ELR (cell line): ENCODE results near the gene CDH22.

Experiments
- DNase-seq: peaks from one replicate; pipeline ENCODE4 v3.0.0-alpha.2; 2015; ENCODE audit warnings: low read depth

The CDH22 gene

DNA sequence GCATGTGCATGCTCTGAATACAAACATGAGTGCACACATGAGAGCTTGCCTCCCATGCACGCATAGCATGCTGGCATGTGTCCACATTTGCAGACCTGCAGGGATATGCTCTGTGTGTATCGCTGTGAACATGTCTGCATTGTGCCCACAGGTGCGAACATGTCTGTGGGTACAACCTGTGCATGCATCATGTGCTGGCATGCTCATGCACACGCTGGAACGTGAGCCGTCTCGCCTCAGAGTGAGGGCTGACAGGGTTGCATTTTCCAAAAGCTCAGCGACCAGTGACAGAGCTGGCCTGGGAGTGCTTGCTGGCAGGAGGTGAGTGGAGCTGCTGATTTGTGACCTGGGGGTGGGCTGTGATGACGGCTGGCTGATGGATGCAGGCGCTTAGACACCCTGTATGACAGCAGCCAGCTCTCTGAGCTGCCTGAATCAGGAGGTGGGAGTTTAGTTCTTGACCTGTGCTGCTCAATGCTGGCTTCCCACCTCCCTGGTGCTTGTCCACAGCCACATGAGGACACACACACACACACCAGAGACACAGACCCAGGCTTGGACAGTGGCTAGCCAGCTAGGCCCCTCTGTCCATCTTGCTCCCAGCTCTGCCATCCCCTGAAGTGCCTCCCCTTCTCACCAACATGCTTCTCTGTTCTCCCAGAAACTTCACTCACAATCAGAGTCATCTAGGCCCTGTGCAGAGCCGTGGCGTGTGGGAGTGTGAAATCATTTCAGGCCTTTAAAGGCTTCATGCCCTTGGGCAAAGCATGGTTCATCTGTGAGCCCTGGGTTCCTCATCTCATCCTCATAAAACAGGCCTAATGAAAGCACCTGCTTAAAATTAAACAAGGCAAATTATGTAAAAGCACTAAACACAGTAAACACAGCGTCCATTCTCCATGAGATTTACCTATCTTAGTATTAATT lies 138.8 kb downstream of the CDH22 start:
- no peak for DNase-seq

DNA sequence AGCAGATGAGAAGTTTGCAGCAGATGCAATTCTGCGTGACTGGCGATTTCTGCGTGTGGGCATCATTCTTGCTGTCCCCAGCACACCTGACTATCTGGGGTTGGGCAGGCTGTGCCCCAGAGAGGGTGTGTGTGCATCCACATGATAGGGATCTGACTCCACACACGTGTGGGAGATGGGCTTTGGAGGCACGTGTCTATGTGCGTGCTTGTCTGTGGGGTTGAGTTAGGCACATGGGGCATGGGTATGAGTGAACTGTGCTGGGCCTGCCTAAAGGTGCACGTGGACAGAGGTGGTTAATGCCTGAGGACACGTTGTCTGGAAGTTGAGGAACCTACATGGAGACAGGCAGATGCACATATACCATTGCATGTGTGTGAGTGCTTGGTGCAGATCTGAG lies 139.9 kb downstream of the CDH22 start:
- DNase-seq = no peak

DNA sequence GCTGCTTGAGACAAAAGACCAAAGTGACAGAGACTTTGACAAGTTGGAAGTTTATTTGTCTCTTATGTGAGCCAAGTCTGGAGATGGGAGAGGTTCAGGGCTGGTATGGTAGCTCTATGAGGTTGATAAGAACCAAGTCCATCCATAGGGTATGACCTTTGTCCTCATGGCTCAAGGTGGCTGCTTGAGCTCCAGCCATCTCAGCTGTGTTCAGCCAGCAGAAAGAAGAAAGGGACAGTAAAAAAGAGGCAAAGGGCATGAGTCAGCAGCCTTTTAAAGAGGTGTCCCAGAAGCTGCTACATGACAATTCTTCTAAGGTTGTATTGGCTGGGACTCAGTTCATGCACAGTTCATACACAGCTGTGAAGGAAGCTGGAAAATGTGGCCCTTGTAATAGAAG lies 141.2 kb downstream of the CDH22 start:
- DNase-seq = no peak

DNA sequence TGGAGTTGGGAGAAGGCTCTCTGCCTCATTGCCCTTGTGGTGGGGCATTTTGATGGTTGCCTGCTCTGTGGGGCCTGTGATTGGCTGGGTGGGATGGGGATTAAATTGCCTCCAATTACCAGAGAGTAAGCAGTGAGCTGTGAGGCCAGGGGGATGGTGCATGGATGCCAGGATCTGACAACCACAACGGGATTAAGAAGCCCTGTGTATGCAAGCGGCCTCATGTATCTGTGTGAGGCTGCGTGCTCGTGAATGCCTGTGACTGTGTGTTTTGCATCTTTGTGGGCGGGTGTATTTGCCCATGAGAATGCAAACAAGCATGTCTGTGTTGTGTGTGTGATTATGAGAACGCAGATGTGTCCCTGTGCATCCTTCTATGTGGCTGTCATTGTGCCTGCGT lies 144.0 kb downstream of the CDH22 start:
- no peak for DNase-seq

DNA sequence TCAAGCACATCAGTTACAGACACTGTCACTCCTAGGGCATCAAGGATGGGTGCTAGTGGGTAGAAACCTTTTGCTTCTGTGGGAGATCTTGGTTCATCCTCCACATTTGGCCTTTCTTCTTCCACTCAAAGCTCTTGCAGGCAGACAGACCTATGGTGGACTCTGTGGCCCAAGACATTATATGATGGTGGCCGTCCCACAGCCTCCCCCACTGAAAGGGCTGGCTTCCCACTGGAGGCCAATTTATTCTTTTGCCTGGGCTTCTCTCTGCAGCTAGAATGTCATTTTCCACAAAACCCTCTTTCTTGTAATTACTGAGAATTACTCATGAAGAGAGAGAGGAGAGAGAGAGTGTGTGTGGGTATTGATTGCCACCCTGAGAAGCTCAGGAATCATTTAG lies 146.4 kb downstream of the CDH22 start:
- DNase-seq = no peak

DNA sequence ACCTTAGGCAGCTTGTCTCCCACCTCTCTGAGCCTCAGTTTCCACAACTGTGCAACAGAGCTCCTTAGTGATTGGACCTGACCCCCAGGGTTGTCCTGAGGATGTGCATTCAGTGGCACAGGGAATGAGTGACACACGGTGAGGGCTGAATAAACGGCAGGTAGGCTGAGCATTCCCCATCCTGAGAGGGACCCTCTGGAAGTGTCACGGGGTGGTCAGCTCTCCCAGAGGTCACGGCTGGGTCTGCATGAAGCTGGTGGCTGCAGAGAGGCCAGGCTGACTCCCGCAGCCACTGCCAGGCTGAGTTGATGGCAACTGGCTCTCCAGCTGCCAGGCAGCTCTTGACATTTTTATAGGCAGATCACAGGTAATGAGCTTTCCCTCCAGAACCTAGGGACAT lies 147.6 kb downstream of the CDH22 start:
- no peak for DNase-seq

DNA sequence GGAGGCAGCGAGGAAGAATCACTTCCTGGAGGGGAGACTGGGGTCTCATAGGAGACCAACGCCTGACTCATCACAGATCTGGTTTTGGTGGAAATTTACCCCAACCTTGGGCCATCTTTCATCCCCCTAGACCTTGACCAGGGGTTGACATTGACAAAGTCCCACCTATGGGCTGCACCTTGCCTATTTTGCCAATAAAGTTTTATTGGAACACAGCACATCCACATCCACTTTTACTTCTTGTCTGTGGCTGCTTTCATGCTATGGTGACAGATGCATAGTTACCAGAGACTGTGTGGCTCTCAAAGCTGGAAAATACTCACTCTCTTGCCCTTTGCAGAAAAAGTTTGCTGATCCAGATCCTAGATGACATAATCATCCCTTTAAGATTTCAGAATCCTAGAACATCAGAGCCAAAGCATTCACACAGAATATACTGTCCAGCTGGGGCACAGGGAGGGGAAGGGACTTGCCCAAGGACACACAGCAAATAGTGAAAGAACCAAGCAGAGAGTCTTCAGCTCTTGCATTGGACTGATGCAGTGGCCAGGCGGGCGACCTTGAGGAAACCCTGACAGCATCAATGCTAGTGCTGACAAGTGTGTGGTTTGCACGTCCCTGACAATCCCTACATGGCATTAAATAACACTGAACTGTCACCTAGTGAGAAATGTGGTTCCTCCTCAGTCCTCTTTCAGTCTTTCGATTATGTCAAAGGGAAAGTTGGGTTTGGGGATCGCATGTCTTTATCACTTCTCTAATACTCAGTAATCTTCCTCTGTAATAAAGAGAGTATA lies 149.0 kb downstream of the CDH22 start:
- DNase-seq = no peak

DNA sequence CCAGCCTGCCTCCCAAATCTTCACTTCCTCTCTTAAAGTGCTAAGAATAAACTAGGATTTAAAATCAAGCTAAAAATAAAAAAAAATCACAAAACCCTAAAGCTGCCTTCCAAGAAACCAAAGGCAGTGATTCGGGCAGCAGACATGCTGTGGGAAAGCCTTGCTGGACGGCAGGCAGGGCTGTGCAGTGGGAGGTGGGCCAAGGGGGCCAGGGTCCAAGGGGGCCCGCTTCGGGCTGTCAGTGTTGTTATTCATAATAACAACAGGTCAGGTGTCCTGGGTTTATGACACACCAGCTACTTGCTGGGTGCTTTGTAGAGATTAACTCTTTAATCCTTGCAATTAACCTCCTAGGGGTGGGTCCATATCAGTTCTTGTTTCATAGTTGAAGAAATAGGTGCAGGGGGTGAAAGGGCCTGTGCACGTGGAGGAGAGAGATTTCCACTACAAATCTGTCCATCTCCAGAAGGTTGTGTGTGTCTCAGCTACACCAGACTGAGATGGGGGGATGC lies 149.8 kb downstream of the CDH22 start:
- DNase-seq = no peak

DNA sequence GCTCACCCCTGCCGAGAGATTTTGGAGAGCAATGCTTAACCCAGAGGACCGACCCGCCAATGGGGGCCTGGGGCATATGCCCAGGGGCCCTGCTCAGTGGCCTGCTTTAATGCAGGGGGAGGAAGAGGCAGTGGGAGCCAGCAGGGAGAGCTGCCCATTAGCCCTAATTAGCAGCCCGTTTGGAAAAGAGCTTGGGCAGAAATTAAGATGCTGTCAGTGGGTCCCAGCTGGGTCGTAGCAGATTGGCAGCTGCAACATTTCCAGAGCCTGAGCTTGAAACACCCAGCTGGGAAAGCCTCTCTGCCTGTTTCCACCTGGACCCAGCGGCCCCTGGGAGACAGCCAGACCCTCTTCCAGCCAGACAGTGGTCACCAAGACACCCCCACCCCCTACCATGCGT lies 150.7 kb downstream of the CDH22 start:
- DNase-seq = no peak

DNA sequence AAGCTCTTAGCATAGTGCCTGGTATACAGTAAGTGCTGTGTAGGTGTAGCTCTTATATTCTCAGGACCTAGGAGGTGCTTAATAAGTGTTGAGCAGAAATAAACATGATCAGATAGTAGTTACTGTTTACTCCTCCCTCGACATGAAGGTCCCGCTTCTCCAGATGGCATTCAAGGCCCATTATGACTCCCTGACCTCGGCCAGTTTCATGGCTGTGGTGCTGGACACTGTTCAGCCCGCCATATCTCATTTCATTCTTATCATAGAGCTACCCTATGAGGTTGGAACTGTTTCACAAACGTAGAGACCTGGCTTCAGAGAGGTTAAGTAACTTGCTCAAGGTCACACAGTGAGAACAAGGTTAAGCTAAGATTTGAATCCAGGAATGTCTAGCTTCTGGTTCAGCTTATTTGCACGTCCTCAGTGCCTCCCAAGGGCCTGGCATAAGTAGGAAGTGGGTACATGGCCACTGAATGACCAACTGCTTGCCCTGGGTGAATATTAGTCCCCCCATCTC lies 151.2 kb downstream of the CDH22 start:
- DNase-seq = no peak

DNA sequence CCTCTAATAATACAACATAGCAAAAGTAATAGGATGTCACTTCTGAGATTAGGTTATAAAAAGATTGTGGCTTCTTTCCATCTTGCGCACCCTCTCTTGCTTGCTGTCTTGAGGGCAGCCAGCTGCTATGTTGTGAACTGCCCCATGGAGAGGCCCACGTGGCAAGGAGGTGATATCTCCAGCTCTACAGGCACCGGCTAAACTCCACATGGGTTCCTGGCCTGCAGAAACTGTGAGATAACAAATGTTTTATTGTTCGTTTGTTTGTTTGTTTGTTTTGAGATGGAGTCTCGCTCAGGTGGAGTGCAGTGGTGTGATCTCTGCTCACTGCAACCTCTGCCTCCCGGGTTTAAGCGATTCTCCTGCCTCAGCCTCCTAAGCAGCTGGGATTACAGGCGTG lies 152.2 kb downstream of the CDH22 start:
- DNase-seq = no peak

DNA sequence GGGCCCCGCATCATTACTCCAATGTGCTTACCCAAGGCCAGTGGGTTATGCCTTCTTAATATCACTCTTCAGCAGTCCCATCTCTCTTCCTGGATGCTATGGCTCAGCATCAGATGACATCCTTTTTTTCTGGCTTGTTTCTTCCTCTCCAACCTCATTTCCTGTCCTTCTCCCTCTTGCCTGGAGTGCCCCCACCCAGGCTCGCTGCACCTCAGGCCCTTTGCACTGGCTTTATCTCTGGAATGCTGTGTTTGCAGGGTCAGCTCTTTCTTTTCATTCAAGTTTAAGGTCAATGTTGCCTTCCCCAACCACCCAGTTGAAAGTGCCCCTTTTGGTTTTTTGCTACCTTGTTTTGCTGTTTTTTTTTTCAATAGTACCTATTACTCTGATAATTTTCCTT lies 153.5 kb downstream of the CDH22 start:
- no peak for DNase-seq

DNA sequence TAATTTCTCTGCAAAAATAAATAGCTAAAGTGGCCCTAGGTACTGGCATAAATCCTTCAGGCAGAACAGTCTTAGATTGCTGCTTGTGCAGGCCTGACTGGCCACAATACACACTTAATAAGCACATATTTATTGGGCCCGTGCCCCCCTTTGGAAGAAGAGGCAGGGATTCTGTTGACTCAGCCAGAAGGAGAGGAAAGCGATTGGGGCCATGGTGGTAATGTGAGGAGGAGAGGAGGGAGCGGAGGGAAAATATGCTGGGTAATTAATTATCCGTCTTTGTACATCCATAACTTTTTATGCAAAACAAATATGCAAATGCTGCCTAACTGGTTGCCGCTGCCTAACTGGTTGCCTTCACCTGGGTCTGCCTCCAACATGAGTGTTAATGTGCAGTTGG lies 154.0 kb downstream of the CDH22 start:
- no peak for DNase-seq

DNA sequence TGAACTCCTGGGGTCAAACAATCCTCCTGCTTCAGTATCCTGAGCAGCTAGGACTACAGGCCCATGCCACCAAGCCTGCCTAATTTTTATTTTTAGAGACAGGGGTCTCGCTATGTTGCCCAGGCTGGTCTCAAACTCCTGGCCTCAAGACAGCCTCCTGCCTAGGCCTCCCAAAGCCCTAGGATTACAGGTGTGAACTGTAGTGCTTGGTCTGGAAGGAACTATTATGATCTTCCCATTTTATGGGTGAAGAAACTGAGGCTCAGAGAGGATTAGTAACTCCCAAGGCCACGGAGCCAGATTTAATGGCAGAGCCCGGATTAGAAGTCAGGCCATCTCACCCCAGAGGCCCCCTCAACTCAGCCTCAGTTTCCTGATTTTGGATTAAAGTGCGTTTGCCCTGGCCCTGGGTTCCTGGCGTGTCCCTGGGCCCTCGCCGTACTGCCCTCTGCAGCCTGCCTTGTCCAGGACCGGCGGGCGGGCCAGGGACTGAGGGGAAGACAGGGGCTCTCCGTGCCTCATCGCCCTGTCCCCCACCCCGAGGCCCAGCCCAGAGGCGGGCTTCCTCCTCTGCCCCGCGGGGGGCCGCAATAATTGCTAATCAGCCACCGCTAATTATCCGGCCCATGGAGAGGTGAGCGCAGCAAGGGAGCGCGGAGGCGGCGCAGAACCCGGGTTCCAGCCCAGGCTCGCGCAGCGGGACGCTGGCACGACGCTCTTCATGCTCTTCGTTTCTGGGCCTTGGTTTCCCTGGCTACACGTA lies 155.3 kb downstream of the CDH22 start:
- DNase-seq = no peak

DNA sequence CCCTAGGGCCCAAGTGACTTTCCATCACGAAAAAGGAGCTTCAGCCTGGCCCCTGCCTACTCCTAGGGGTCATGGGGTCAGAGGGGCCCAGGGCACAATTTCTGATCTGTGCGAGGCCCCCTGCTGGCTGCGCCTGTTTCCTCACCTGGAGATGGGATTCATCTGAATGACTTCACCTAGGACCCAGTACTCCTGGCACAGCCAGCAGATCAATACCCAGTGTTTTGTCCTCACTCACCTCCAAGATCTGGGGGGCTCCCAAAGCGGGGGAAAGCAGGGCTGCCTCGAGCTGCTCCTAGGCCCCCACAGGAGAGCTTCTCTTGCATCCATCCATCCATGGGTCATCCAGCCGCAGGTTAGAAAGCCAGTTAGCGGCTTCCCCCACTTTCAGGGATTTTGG lies 156.4 kb downstream of the CDH22 start:
- DNase-seq = peak; percentile 14

DNA sequence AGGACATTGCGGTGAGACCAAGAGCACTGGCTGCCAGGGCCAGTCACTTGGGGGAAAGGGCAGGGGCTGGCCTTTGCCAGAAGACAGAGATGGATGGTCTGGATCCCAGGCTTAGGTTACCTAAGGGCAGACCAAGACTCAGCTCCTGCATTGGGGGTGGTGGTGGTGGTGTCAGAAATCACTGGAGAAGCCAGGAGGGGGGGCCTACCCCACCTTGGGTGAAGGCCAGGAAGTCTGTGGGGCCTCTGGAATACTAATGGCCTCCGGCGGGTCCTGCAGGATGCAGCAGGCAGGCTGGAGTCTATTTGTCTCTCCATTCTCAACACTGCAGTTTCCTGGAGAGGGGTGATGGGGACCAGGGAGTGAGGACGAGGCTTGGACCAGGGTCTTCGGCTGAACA lies 157.4 kb downstream of the CDH22 start:
- no peak for DNase-seq

DNA sequence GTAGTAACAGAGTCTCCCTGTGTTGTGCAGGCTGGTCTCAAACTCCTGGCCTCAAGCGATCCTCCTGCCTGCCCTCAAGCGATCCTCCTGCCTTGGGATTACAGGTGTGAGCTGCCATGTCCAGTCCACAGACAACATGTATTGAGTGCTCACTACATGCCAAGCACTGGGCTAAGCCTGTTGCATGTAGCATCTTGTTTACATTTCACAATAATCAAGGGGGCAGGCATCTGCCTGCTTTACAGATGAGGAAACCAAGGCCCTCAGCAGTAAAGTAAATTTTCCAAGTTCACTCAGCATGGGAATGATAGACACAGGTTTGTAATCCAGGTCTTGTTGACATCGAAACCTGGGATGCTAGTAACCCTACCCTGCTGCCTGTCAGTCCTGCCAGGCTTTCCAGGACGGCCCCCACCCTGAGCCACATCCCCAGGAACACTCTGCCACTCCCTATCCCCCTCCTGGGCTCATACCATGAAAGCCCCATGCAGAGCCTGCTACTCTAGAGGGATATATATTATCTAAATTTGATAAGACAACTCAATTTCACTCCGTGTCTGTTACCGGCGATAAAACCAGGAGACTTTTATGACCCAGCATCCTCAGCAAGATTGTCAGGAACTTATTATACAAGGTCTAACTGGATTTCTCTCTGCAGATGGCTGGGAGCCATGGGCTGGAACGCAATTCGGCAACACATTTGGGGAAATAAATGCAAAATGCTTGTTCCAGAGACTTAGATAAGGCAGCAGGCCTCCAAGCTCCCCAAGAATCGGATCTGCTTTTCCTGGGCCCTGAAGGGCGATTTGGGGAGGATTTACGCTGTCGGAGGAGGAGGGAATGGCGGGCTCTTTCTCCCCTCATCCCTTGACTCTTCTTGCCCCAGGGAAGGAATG lies 159.7 kb downstream of the CDH22 start:
- no peak for DNase-seq

DNA sequence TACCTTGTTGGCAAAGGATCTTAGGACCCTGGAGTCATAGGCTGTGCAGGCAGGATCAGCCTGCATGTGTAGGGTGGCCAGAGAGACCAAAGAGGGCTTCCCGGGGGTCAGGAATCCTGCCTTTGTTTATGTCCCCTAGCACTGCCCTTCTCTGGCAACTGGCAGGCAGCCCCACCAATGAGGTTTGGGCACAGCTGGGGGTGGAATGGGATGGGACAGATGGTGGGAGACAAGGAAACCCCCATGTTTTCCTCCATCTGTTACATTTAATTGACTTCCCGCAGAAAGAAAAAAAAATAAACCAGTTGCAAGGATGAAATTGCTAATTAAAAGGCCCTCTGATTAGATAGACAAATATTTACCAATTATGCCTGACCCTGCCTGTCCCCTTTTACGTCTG lies 162.6 kb downstream of the CDH22 start:
- no peak for DNase-seq

DNA sequence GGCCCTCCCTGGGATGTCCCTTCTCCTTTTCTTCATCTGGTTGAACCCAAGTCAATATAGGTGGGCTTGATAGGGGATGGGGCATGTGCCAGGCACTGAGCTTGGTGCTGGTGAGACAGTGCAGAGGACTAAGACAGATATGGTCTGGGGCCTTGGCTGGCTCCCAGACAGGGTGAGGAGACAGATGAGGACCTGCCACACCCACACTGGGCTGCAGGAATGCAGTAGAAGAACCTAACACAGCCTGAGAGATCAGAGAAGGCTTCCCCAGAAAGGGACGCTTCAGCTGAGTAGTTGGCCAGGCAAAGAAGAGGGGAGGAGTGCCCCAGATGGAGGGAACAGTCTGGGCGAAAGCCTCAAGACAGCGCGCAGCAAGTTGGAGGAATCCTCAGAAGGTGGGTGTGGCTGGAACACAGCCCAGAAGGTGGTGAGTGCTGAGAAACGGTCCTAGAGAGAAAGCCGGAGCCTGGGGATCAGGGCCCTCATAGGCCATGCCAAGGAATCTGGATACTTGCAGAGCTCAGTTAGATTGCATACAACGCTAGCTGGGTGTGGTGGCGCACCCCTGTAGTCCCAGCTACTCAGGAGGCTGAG lies 163.8 kb downstream of the CDH22 start:
- no peak for DNase-seq

DNA sequence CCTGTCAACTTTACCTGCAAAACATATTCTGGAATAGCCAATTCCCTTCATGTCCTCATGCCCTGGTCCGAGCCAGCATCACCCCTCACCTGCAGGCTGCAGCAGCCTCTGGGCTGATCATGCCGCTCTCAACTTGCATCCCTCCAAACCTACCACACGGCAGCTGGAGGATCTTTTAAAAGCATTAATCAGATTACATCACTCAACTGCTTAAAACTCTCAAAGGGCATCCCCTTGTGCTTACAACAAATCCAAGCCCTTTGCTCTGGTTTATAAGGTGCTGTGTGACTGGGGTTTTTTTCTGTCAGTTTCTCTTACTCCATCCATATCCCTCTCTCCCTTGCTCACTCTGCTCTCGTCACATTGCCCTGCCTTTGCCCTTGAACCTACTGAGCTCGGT lies 166.2 kb downstream of the CDH22 start:
- DNase-seq = no peak
